ENCODE measurements around the gene NRXN2.
A peak's percentile ranks its signal among the peaks of the same experiment; 100 is the strongest.
"Not testable (repeated sequence)": the region's sequence is repeated elsewhere in the genome, so short reads cannot be mapped to it uniquely, and the experiment has no call there.

The NRXN2 gene

GRCh38 chr11:64713781-64714363 is 9.1 kb downstream of the NRXN2 start:
- H3K27ac Mint-ChIP-seq: peak overlapping the region; percentile 7

GRCh38 chr11:64713016-64713707 is 9.8 kb downstream of the NRXN2 start:
- H3K9me3 Mint-ChIP-seq: no peaks in the 10 kb centered on the region
- peaks cover 79% of the 10 kb centered on the region for H3K27me3 Mint-ChIP-seq
- peak; percentile 46 for DNase-seq
- no peak overlapping the region for H3K4me3 Mint-ChIP-seq
- H3K27ac Mint-ChIP-seq: no peak overlapping the region
- H3K4me1 Mint-ChIP-seq (ENCODE audit: low read depth): peaks cover 16% of the 10 kb centered on the region
- H3K36me3 Mint-ChIP-seq (ENCODE audit: low read depth): no peaks in the 10 kb centered on the region

More at GRCh38 chr11:64713781-64714363, 9.1 kb downstream of the NRXN2 start:
- no peaks in the 10 kb centered on the region for H3K9me3 Mint-ChIP-seq
- H3K36me3 Mint-ChIP-seq (ENCODE audit: low read depth): no peaks in the 10 kb centered on the region
- H3K4me3 Mint-ChIP-seq: peak overlapping the region; percentile 4
- H3K27me3 Mint-ChIP-seq: peaks cover 79% of the 10 kb centered on the region
- DNase-seq: no peak
- H3K4me1 Mint-ChIP-seq (ENCODE audit: low read depth): peaks cover 16% of the 10 kb centered on the region

- Mint-ChIP-seq H3K27me3 (peaks cover 77% of the 10 kb centered on the region), H3K9me3 (no peaks in the 10 kb centered on the region), H3K4me3 (peak overlapping the region; percentile 25), H3K4me1 (ENCODE audit: low read depth) (peaks cover 16% of the 10 kb centered on the region), H3K36me3 (ENCODE audit: low read depth) (no peaks in the 10 kb centered on the region), H3K27ac (no peak overlapping the region)
- no peak for DNase-seq
Observed at GRCh38 chr11:64712430-64713015, 10.5 kb downstream of the NRXN2 start.

- peaks cover 72% of the 10 kb centered on the region for H3K27me3 Mint-ChIP-seq
- peak overlapping the region; percentile 25 for H3K4me3 Mint-ChIP-seq
Observed at GRCh38 chr11:64711956-64712362, 11.0 kb downstream of the NRXN2 start.

GRCh38 chr11:64711138-64711955 is 11.7 kb downstream of the NRXN2 start:
- Mint-ChIP-seq H3K27me3 (peaks cover 70% of the 10 kb centered on the region), H3K36me3 (ENCODE audit: low read depth) (no peaks in the 10 kb centered on the region), H3K4me1 (ENCODE audit: low read depth) (peaks cover 16% of the 10 kb centered on the region), H3K27ac (no peak overlapping the region), H3K4me3 (no peak overlapping the region), H3K9me3 (no peaks in the 10 kb centered on the region)
- DNase-seq: no peak

More at GRCh38 chr11:64711956-64712362, 11.0 kb downstream of the NRXN2 start:
- no peaks in the 10 kb centered on the region for H3K9me3 Mint-ChIP-seq
- no peaks in the 10 kb centered on the region for H3K36me3 Mint-ChIP-seq (ENCODE audit: low read depth)
- peaks cover 16% of the 10 kb centered on the region for H3K4me1 Mint-ChIP-seq (ENCODE audit: low read depth)
- DNase-seq: no peak
- H3K27ac Mint-ChIP-seq: no peak overlapping the region

DNA sequence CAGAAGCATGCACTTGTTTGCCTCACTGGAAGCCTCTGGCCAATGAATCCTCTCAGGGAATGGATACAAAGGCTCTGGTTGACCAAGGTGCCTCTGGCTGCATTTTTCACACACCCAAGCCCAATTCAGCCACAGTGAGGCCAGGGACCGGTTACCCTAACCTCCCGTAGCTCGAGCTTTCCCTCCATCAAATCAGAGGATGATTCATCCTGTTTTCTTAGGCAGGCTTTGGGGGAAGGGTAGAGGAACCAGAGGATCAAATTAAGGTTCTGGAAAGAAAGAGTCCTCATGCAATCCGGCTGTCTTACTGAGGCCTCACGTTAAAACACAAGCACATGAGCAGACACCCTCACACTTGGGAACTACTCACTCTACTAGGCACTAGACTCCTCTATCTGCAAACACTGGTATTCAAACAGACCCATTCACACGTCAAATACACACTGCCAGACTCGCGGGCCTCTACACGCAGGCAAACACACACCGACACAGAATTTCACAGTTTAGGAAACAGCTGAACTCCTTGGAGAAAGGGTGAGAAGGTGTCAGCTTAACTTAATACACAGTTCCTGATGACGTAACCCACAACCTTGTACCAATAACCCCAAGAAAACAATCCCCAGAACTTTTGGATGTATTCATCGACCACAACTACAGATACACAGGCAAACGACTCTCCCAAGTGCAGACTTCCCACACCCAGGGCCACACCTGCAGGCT is 12.4 kb downstream of the NRXN2 start:
- Mint-ChIP-seq H3K27me3 (peaks cover 65% of the 10 kb centered on the region), H3K4me1 (ENCODE audit: low read depth) (peaks cover 16% of the 10 kb centered on the region), H3K27ac (no peak overlapping the region), H3K36me3 (ENCODE audit: low read depth) (no peaks in the 10 kb centered on the region), H3K4me3 (no peak overlapping the region), H3K9me3 (no peaks in the 10 kb centered on the region)
- no peak for DNase-seq

- DNase-seq: no peak
- Mint-ChIP-seq H3K9me3 (no peaks in the 10 kb centered on the region), H3K4me1 (ENCODE audit: low read depth) (no peaks in the 10 kb centered on the region), H3K36me3 (ENCODE audit: low read depth) (no peaks in the 10 kb centered on the region), H3K27ac (no peak overlapping the region), H3K4me3 (no peak overlapping the region), H3K27me3 (peaks cover 34% of the 10 kb centered on the region)
Observed at GRCh38 chr11:64705501-64705900, 17.5 kb downstream of the NRXN2 start.

DNA sequence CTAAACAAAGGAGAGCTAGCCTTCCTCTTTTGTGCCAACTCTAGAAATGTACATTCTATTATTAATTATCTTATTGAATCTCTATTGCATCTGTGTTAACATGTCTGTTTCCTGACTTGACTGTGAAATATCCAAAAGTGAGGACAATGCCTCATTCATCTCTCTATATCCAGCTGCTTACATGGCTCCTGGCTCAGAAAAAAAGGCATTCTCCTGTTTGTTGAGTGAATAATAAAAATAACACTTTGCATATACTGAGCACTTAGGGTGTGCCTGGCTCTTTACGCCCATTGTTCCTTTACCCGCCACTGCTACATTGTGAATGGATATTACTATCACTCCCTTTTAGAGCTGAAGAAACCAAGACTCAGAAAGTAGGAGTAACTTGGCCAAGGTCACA is 19.9 kb downstream of the NRXN2 start:
- peaks cover 16% of the 10 kb centered on the region for H3K27me3 Mint-ChIP-seq
- no peaks in the 10 kb centered on the region for H3K36me3 Mint-ChIP-seq (ENCODE audit: low read depth)
- no peak overlapping the region for H3K27ac Mint-ChIP-seq
- no peaks in the 10 kb centered on the region for H3K4me1 Mint-ChIP-seq (ENCODE audit: low read depth)
- no peak overlapping the region for H3K4me3 Mint-ChIP-seq
- H3K9me3 Mint-ChIP-seq: no peaks in the 10 kb centered on the region
- DNase-seq: no peak

DNA sequence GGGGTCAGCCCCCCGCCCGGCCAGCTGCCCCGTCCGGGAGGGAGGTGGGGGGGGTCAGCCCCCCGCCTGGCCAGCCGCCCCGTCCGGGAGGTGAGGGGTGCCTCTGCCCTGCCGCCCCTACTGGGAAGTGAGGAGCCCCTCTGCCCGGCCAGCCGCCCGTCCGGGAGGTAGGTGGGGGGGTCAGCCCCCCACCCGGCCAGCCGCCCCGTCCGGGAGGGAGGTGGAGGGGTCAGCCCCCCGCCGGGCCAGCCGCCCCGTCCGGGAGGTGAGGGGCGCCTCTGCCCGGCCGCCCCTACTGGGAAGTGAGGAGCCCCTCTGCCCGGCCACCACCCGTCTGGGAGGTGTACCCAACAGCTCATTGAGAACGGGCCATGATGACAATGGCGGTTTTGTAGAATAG is 21.0 kb downstream of the NRXN2 start:
- not testable (repeated sequence) for H3K27ac Mint-ChIP-seq; H3K4me3 Mint-ChIP-seq; H3K9me3 Mint-ChIP-seq; H3K36me3 Mint-ChIP-seq (ENCODE audit: low read depth); DNase-seq; H3K4me1 Mint-ChIP-seq (ENCODE audit: low read depth)
- peaks cover 15% of the 10 kb centered on the region for H3K27me3 Mint-ChIP-seq

DNA sequence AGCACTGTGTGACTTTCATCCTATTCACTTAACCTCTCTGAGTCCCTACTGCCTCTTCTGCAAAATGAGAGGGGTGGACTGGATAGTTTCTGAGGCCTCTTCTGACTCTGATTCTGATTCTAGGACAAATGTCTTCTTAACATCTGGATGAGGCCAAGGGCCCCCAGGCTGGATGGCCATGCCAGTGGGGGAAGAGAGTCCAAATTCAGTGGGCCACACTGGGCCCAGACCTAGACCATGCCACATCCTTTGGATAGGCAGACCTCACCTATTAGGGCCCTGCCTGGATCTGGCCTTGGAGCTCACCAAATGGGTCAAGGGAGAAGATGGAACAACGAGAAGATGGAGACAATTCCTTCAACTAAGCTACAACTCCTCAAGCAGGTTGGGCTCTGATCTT is 24.6 kb downstream of the NRXN2 start:
- Mint-ChIP-seq H3K27me3 (peaks cover 22% of the 10 kb centered on the region), H3K4me1 (ENCODE audit: low read depth) (no peaks in the 10 kb centered on the region), H3K9me3 (no peaks in the 10 kb centered on the region), H3K27ac (no peak overlapping the region), H3K36me3 (ENCODE audit: low read depth) (no peaks in the 10 kb centered on the region), H3K4me3 (no peak overlapping the region)
- DNase-seq: no peak

DNA sequence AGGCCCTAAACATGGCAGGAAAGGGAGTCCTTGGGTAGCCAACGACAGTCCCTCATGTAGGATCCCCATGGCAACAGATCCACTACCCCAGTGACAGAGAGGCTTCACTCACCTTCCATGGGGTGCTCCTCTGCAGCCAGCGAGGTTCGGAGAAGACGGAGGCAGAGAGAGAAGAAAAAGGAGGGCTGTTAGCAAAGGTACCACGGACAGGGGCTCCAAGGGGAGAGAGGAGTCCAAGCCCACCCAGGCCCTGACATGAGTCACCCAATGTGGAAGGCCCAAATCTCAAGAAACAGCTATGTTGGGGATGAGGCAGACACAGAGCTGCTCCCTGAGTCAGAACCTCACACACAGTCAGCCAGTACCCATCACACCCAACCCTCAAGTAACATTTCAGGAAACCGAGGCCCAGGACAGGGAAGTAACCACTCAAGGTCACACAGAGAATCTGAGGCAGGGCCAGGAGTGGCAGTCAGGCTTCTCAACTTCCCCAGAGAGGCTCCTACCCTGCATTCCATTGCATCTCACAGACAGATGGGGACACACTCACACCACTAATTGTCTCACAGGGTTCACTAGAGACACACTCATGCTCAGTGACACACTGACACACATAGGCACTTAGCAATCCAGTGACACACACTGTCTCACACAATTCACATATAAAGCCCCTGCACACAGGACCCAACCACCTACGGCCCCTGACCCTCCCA is 25.2 kb downstream of the NRXN2 start:
- Mint-ChIP-seq H3K4me3 (no peak overlapping the region), H3K9me3 (no peaks in the 10 kb centered on the region), H3K4me1 (ENCODE audit: low read depth) (peaks cover 1% of the 10 kb centered on the region), H3K27ac (no peak overlapping the region), H3K36me3 (ENCODE audit: low read depth) (no peaks in the 10 kb centered on the region), H3K27me3 (peaks cover 25% of the 10 kb centered on the region)
- DNase-seq: no peak

DNA sequence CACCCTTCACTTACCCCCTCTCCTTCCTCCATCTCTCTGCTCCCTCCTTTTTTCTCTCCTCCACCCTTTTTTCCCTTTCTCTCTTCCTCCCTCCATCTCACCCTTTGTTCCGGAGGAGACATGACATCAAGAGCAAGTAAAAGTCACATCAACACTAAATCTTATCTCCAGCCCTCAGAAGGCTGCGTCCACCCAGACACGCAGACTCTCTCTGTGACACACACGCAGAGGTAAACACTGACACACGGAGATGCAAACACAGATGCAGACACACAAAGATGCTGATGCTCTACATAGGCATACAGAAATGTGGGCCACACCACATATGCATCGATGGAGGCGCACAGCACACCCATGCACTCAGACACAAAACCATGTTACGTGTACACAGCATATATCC is 27.0 kb downstream of the NRXN2 start:
- Mint-ChIP-seq H3K4me1 (ENCODE audit: low read depth) (peaks cover 10% of the 10 kb centered on the region), H3K27ac (no peak overlapping the region), H3K36me3 (ENCODE audit: low read depth) (no peaks in the 10 kb centered on the region), H3K4me3 (no peak overlapping the region), H3K27me3 (peaks cover 39% of the 10 kb centered on the region), H3K9me3 (no peaks in the 10 kb centered on the region)
- DNase-seq: no peak

- no peak overlapping the region for H3K27ac Mint-ChIP-seq
- no peak overlapping the region for H3K4me3 Mint-ChIP-seq
- peaks cover 41% of the 10 kb centered on the region for H3K27me3 Mint-ChIP-seq
- H3K9me3 Mint-ChIP-seq: no peaks in the 10 kb centered on the region
- H3K4me1 Mint-ChIP-seq (ENCODE audit: low read depth): peaks cover 10% of the 10 kb centered on the region
- H3K36me3 Mint-ChIP-seq (ENCODE audit: low read depth): no peaks in the 10 kb centered on the region
- no peak for DNase-seq
Observed at GRCh38 chr11:64695548-64695947, 27.4 kb downstream of the NRXN2 start.

Measured in activated T-cell treated with anti-CD3 and anti-CD28 coated beads, Interleukin-2, amount 50 U/mL, for 24 hours (primary cell).